Stimulated activated CD4-positive, alpha-beta T cell treated with anti-CD3 and anti-CD28 coated beads, Interleukin-2, amount 100 ng/mL, for 4 hours (primary cell): ENCODE data around the gene C1orf50.

ENCODE experiments used
- DNase-seq: peaks from one replicate; pipeline ENCODE4 v3.0.0-alpha.2; 2020; ENCODE audit warnings: low read depth

C1orf50 gene

DNA sequence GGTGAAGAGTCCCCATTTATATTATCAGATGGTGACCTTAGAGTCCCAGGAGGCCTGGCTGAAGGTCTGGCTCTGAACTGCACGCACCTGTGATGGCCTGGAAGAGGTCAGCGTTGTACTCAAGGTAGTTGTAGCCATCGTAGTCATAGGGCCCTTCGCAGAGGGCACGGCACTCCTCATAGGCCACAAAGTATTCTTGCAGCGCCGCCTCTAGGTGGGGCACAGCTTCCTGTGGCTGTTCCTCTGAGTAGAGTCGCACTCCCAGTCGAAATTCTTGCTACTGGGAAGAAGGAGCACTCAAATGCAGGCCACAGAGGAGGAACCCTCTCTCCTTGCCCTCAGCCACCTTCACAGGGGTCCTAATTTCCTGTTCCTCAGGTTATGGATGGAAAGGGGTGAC lies 7.9 kb upstream of the C1orf50 start:
- no peak for DNase-seq

DNA sequence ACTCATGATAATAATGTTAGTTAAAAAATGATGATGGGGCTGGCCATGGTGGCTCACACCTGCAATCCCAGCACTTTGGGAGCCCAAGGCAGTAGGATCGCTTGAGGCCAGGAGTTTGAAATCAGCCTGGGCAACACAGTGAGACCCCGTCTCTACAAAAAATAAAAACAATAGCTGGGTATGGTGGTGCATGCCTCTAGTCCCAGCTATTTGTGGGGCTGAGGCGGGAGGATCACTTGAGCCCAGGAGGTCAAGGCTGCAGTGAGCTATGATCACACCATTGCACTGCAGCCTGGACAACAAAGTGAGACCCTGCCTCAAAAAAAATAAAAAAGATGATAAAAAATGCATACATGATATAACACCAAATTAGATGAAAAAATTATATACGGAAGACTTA lies 5.5 kb upstream of the C1orf50 start:
- no peak for DNase-seq

DNA sequence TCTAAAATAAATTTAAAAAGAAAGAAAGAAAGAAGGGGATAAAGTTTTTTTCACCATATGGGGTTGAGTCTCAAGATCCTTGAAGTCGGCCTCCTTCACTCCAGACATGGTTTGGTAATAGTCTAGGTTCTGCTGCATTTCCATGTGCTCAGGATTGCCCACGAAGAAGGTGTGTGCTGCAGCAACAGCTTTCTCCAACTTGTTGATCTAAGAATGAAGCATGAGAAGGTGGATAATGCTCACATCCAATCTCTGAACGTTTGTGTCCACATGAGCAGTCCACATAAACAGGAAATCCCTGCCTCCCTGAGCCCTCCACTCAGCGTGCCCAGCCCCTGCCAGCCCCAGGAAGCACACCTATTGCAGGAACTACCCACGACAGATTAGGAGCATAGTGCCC lies 4.8 kb upstream of the C1orf50 start:
- DNase-seq: no peak

DNA sequence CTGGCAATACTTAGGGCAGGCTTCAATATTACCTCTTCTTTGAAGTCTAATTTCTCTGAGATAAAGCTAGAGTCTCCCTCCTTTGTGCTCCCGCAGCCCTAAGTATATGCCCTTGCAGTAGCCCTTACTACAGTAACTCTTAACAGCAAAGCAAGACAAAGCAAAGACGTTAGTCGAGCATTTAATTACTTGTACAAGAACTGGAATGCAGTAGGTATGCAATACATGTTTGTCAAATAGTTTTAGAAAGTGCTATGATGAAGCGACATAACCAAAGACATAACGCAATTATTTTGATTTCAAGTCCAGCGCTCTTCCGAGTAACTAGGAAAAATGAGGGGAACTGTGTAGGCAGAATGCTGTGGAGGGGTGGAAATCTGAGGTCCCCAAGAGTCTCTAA lies 1.8 kb upstream of the C1orf50 start:
- DNase-seq: no peak

DNA sequence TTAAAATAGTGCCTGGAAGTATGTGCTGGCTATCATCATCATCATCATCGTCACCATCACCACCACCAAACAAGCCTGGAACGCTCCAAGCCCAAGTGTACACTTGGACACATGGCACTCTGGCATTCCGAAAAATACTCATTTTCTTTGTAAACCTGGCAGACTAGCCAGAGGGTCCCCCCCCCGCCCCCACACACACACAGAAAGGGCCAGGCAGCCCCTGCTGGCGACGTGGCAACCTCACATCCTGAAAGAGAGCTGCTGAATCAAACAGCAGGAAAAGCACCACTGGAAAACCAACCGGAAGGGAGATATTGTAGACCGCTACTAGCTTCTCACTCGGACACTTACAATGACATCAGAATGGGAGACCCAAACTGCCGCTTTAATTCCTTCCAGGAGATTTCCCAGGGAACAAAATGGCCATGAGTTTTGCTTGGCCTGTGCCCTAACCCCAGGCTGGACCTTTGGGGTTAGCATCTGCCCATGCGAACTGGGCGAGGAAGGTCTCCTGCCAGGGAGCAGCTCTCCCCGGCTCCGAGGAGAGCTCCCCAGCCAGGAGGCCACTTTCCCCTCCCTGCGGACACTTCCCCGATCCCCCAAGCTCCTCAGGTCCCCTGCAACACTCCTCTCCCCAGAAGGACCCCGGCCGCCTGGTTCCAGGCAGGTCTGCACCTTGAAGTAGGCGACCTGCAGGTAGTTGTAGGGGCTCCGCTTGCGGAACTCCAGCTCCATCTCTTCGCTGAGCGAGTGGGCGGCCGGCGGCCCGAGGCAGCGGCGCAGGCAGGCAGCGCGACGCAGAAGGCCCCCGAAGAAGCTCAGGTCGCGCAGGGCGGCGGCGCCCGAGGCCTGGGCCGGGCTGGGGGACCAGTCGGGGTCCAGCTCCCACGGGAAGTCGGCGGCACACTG lies 963 bp upstream of the C1orf50 start:
- peak; percentile 23 for DNase-seq

DNA sequence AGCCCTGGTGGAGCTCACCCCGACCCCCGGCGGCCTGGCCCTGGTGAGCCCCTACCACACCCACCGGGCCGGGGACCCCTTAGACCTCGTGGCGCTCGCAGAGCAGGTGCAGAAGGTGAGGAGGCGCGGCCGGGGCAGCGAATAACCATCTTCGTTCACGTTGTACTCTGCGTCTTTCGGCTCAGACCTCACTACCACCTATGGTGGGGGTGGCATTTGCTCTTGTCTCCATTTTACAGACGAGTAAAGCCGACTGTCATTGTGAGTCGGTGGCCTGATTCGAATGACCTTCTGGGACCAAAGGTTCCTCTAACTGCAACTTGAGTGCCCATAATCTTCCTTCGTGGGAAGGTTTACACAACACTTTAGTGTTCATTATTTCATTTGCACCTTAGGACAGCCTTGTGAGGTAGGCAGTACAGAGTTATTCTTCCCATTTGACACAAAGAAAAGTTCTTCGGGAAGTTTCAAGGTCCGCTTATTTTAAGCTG lies 506 bp downstream of the C1orf50 start:
- no peak for DNase-seq

DNA sequence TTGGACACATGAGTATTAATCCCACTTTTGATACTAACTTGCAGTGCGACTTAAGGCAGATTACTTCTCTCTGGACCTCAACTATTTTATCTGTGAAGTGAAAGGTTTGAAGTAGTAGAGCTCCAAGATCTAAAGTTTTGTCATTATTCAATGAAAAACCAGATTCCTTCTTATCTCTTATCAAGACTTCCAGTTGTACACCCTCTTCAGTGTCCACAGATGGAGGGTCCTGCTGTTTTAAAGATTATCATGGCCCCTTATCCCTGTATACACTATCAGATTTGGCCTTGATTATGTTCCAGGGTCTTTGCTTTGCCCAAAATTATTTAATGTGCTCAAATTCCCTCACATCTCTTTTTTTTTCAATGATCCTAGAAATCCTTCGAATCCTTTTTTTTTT lies 1.1 kb downstream of the C1orf50 start:
- DNase-seq: no peak

DNA sequence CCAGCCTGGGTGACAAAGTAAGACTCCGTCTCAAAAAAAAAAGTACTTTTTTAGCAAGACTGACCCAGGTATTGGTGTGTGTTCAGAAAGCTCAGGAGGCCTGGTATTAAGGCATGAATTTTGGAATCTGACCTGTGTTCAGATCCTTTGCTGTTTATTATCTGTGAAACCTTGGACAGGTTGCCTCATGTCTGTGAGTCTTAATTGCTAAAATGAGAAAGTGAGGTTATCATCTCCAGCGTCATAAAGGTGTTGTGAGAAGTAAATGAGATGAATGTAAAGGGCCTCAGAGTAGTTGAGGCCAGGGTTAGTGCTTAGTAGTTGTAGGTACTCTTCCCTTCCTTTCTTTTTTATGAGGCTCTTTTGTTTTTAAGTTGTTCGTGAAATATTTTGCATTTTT lies 2.8 kb downstream of the C1orf50 start:
- DNase-seq: no peak

DNA sequence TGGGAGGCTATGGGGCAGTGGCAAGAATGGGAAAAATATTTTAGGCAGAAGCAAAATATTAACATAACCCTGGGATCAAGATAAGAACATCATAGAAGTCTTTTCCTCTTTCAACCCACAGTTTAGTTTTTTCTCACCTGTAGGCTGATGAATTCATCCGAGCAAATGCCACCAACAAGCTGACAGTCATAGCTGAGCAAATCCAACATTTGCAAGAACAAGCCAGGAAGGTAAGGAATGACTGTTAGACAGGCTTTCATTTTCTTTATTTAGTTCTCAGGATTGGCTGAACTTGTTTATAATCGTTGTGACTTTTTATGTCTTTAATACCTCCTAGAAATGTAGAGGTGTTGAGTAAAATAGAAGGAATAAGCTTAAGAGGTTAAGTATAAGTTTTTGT lies 6.4 kb downstream of the C1orf50 start:
- no peak for DNase-seq

DNA sequence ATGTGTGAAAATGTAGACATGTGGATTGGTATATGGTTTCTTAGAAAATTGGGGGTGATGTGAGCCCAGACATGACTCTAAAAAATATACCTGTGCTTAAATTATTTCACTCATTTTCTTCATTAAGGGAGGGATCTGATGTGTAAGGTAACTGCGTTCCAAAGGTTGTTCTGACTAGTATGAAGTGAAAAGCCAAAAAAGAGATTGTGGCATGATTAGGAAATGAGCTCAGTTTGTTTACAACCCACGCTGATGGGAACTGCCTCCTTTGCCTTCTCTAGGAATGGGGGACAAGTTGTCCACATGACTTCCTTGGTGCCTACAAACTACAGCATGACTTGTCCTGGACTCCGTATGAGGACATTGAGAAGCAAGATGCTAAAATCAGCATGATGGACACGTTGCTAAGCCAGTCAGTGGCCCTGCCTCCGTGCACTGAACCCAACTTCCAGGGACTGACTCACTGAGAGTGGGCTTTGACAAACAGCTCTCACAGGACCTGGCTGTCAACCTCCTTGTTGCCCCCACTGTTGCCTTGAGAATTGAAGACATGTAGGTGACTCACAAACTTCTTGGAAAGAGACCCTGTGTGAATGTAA lies 8.0 kb downstream of the C1orf50 start:
- no peak for DNase-seq

DNA sequence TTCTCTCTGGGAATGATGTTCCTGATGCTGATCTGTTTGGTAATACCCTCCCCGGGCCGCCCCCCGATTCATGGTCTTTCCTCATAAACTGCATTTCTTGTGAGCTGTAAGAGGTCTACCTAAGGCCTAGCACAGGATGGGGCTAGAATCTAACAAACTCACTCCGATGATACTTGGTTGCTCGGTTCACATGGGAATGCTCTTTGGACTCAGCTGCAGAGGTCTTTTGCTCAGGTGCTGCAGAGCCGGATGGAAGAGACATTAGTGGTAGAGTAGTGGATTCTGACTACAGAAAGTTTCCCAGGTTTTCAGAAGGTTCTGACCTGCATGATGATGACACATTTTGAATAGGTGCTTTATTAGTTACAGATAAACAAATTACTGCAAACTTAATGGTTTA lies 9.5 kb downstream of the C1orf50 start:
- no peak for DNase-seq

DNA sequence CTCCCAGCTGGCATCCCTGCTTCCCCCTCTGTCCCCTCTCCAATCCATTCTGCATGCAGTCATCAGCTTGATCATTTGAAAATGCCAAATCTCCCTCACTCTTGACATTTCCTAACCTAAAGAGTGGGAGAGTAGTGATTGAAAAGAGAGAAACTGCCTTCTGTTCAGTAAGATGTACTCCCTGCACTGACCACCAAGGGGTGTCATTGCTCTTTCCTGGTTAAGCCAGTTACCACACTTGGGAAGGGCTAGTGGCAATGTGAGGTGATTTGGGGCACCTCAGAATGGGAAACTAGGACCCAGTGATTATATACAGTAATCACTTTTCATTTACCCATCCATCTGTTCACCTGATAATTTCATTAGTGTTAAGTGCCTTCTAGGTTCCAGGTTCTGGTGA lies 10.8 kb downstream of the C1orf50 start:
- DNase-seq: no peak

DNA sequence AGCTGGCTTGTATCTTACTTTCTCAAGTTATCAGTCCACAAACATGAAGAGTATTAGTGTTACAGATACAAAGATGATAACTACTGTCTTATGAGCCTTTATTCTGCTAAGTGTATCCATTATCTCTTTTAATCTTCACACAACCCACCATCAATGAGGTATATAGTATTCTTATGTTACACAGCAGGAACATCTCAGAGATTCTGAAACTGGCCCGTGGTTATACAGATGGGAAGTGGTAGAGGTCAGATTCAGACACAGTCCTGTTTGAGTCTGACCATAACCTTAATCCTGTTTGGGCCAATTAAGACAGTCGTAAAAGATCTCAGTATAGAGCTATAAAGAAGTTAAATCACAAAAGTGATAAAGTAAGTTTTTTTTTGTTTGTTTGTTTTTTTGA lies 12.7 kb downstream of the C1orf50 start:
- no peak for DNase-seq

DNA sequence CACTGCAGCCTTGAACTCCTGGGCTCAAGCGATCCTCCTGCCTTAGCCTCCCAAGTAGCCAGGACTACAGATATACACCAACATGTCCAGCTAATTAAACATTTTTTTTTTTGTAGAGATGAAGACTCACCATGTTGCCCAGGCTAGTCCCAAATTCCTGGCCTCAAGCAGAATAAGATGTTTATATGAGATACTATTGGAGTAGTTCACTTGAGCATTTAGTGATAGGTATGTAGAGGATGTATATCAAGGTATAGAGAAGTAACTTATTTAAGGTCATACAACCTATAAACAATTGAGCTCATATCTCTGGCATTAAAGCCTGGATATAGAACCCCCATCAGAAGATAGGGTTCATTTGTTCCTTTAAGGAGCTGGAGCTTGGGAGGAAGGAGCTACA lies 13.1 kb downstream of the C1orf50 start:
- DNase-seq: no peak

DNA sequence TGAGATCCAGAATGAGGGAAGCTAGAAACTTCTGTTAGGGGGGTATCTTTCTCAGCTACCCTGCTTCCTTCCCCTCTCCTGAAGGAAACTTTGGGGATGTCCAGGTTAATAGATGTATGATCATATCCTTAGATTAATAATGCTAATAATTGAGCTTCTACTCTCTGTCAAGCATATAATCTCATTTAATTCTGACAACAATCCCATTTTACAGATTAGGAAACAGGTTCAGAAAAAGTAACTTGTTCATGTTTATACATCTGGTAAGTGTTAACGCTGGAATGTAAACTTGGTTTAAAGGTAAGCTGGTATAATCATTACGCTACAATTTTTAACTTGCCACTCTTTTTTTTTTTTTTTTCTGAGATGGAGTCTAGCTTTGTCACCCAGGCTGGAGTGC lies 16.0 kb downstream of the C1orf50 start:
- no peak for DNase-seq

DNA sequence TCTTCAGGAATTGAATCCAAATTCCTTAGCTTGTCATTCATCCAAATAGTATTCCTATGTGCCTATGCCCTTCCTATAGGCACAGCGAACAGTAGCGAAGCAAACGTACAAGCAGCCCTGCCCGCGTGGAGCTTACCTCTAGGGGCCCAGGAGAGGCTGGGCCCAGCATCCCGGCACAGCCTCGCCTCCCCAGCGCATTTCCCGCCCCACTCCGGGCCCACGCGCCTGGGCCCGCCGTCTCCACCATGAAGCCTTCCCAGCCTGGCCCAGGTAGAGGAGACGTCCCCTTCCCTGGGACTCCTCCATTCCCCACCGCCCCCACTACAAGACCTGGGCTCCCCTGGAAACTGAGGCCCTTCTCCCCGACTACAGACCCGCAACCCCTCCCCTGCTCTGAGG lies 17.5 kb downstream of the C1orf50 start:
- DNase-seq: no peak

DNA sequence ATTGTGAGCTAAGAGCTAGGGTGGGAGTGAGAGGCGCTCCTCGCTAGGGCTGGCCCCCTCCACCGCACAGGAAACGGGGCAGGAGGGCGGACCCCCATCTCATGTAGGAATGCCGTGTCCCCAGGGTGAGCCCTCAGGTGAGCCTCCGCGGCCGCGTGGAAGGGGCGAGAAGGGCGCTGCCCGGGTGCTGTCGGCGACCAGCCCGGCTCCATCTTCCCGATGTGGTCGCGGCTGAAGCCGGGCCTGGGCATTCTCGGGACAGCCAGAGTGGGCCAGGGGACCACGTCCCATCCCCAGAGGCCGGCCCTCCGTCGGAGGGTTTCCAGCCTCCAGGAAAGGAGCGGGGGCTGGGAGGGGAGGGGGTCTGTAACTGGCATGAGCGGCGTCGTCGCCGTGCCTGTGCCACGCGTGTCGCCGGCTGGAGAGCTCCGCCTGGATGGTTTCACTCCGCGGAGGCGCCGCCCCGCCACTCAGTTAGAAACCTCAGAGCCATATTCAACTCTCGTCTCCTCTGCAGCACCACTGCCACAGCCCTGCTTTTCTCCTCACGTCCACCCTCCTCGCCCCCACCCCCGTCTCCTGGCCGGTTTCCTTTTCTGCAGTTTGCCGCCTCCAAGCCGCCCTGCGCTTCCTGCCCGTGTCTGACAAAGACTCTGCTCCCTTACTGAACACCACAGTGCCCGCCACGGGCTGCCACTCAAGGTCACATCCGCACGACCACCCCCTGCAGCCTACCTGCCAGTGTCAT lies 18.1 kb downstream of the C1orf50 start, which contains the start of gene TMEM269:
Gene TMEM269, plus strand, starts transcription at position 46 of the 748 bp plus-strand sequence. CDS start 4,903 bp downstream, outside the sequence.
- DNase-seq: peak; percentile 15

DNA sequence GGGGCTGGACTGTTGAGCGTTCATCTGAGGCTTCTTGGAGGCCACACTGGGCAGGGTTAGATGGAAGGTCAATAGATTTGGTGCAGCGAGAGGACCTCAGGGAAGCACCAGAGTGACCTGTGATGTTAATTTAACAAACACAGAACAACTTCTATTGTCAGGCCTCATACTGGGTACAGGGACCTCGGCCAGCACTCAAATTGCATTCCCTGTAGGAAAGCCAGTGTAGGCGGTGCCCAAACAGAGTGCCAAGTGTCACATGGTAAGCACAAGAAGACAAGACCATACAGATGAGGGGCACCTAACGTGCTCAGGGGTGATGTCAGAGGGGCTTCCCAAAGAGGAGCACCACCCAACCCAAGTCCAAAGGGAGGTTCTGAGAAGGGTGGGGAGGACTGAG lies 19.0 kb downstream of the C1orf50 start:
- no peak for DNase-seq

DNA sequence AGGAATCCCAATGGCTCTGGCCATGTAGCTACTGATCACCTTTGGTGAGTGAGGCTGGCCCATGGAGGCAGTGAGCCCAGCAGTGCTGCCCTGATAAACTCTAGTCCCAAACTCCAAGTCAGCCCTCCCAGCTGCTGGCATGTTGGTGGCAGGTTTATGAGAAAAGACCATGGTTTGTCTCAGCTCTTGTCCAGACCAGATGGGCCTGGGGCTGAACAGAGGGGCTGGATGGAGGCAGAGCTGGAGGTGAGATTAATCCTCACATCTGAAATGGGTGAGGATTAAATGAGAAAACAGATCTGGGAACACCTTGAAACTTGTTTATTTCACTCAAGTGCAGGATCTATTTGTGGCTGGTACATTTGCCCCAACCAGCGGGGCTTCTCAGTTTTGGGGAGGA lies 21.0 kb downstream of the C1orf50 start:
- no peak for DNase-seq

DNA sequence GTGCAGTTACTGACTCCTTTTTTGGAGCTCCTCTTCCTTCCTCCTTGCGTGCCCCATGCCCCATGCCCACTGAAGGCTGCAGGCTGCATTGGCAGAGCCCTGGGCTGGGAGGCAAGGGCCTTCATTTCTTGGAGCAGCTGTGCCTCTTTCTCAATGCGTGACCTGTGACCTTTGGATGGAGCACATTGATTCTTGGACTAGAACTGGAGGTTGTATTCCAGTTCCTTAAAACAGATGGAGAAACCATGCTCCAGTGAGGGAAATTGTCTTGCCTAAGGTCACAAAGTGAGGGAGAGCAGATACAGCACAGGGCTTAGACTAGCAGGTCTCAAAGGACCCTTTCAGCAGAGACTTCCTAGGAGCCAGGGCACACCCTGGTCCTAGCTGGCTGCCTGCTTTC lies 26.8 kb downstream of the C1orf50 start:
- DNase-seq: no peak

DNA sequence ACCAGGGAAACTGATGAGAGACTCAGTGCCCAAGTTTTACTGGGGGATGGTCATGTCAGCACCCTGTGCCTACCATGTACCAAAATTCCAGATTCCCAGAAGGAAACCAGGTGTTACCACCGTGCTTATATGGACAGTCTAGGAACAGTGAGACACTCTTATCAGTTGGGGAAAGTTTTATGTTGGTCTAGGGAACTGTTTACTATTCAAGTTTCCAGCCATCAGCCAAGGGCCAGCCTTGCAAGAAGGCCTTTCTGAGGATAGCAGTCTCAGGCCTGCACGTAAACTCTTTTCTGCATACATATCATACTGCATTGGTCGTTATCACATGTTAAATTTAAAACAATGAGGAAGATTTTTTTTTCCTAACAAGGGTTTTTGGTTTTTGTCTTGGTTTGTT lies 30.4 kb downstream of the C1orf50 start:
- DNase-seq: no peak

DNA sequence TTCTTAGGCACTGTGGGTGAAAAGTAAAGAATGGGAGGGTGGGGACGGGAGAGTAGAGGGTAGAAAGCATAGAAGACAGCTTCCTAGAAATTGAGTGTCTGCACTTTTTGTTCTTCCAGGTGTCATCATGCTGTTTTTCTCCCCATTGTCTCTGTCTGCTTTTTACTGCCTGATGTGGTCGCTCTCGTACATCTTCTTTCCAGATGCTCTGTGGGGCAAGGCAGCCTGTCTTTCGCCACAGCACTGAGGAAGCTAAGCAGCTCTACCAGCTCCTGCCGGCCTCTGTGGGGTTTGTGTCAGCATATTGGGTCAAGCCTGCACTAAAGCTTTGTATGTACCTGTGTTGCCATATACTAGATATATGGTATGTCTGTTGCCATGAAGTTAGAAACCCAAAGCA lies 30.9 kb downstream of the C1orf50 start:
- DNase-seq: no peak
